ENCODE results near the gene UBXN2A.

Gene UBXN2A

DNA sequence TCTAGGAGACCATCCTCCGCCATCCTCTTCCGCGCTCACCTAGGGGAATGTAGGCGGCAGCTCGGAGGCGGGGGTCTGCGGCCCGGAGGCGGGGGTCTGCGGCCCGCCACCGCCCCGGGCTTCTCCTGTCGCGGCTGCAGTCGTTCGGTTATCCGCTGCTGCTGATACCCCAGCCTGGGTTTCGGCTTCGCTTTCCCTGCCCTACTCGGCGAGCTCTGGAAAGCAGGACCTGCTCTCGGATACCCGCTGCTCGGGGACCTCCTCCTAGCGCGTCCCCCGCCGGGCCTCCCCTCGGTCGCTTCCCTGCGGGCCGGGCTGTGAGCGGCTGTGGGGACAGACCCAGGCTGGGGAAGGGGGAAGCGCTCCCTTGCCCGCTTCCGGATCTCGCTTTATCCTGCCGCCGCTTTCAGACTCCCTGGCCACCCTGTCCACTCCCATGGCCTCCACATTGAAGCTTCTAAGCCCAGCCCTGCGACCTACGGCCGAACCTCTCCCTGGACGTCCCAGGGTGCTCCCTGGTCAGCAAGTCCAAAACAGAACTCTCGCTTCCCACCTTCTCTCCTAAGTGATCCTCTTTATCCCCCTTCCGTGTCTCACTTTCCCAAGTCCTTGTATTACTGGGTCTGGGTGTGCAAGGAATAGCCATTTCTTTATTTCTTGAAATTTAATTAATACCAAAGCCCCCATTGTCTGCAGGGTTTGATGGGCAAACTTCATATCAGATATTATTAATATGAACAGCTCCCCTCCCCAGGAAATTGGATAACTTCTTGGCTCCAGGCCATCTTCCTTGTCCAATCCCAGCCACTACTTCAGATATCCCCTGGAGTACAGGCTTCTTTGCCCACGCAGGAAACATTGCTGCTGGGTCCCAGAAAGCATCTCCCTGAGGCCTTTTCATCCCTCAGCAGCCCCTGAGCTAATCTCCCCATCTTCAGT is 110.0 kb downstream of the UBXN2A start:
- peak; percentile 27 to 33 for DNase-seq (ENCODE audit: low read depth in 2 of 2)
- H3K4me3 ChIP-seq (replicated peaks in 1 of 2; ENCODE audit: low read depth in 2 of 2, low read length in 2 of 2) = peak overlapping the region; percentile 61 to 76
- TF ChIP-seq, protein P1, sequence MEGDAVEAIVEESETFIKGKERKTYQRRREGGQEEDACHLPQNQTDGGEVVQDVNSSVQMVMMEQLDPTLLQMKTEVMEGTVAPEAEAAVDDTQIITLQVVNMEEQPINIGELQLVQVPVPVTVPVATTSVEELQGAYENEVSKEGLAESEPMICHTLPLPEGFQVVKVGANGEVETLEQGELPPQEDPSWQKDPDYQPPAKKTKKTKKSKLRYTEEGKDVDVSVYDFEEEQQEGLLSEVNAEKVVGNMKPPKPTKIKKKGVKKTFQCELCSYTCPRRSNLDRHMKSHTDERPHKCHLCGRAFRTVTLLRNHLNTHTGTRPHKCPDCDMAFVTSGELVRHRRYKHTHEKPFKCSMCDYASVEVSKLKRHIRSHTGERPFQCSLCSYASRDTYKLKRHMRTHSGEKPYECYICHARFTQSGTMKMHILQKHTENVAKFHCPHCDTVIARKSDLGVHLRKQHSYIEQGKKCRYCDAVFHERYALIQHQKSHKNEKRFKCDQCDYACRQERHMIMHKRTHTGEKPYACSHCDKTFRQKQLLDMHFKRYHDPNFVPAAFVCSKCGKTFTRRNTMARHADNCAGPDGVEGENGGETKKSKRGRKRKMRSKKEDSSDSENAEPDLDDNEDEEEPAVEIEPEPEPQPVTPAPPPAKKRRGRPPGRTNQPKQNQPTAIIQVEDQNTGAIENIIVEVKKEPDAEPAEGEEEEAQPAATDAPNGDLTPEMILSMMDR (IDR thresholded peaks at IDR 0.05; ENCODE audit: low read depth, low read length) = no peak

DNA sequence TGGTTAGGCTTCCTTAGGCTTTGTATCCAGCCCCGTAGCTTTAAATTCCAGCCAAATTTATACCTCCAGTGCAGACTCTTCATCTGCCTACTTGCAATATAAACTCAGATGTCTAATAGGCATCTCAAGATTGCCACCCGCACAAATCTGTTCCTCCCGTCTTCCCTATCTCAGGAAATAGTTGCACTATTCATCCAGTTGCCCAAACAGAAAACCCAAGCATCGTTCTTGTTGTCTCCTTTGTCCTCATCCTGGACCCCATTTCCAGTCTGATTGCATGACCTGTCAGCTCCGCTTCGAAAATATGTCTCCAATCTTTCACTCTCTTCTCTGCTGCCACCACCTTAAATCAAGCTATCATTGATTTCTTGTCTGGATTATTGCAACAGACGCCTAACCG is 111.6 kb downstream of the UBXN2A start:
- no peak overlapping the region for H3K4me3 ChIP-seq (replicated peaks in 1 of 2; ENCODE audit: low read depth in 2 of 2, low read length in 2 of 2)
- DNase-seq (ENCODE audit: low read depth in 2 of 2) = no peak
- TF ChIP-seq, protein P1 (IDR thresholded peaks at IDR 0.05; ENCODE audit: low read depth, low read length) = no peak

DNA sequence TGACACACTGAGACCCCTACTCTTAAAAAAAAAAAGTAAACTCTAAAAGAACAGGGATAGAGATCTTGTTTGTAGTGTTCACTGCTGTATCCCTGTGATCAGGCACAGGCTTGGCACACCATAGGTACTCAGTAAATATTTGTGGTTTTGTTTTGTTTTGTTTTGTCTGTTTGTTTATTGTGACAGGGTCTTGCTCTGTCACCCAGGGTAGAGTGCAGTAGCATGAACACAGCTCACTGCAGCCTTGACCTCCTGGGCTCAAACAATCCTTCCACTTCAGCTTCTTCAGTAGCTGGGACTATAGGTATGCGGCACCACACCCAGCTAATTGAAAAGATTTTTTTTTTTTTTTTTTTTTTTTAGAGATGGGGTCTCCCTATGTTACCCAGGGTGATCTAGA is 112.7 kb downstream of the UBXN2A start:
- DNase-seq (ENCODE audit: low read depth in 2 of 2) = no peak
- no peak overlapping the region for H3K4me3 ChIP-seq (replicated peaks in 1 of 2; ENCODE audit: low read depth in 2 of 2, low read length in 2 of 2)
- TF ChIP-seq, protein P1 (IDR thresholded peaks at IDR 0.05; ENCODE audit: low read depth, low read length) = no peak

All from cardiac fibroblast (primary cell).